ENCODE measurements around the gene TSPAN9.

DNA sequence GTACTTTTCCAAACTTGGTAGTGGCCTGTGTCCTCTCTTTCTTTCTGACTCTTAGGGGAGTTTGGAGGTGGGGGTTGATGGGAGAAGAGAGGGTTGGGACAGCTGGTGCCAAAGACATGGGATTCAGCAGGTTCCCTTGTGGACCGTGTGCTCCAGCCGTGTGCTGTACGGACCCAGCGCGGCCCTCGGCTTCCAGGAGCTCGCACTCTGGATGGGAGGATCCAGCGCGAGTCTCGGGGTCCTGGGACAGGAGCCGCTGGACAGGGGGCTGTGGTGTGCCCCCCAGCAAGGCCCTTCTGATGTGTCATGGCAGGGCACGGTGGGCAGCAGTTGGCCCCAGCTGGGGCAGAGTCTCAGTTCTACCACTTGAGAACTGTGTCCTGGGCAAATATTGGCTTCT is 45.0 kb upstream of the TSPAN9 start:
- no peak for TF ChIP-seq MYC (IDR thresholded peaks at IDR 0.05; ENCODE audit: insufficient read depth, insufficient read length, insufficient replicate concordance, low read length, severe bottlenecking)
- no peak for TF ChIP-seq POU2F2 (IDR thresholded peaks at IDR 0.05; ENCODE audit: borderline replicate concordance, low read depth, low read length)
- TF ChIP-seq, protein P1, sequence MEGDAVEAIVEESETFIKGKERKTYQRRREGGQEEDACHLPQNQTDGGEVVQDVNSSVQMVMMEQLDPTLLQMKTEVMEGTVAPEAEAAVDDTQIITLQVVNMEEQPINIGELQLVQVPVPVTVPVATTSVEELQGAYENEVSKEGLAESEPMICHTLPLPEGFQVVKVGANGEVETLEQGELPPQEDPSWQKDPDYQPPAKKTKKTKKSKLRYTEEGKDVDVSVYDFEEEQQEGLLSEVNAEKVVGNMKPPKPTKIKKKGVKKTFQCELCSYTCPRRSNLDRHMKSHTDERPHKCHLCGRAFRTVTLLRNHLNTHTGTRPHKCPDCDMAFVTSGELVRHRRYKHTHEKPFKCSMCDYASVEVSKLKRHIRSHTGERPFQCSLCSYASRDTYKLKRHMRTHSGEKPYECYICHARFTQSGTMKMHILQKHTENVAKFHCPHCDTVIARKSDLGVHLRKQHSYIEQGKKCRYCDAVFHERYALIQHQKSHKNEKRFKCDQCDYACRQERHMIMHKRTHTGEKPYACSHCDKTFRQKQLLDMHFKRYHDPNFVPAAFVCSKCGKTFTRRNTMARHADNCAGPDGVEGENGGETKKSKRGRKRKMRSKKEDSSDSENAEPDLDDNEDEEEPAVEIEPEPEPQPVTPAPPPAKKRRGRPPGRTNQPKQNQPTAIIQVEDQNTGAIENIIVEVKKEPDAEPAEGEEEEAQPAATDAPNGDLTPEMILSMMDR (IDR thresholded peaks at IDR 0.05 in 2 of 3, conservative IDR thresholded peaks at IDR 0.05 in 1 of 3; ENCODE audit: control insufficient read depth in 2 of 3, extremely low read depth in 1 of 3, insufficient read depth in 1 of 3, low read depth in 3 of 3, low read length in 3 of 3), result no peak
- TF ChIP-seq POLR2AphosphoS2 (IDR thresholded peaks at IDR 0.05; ENCODE audit: low read depth, low read length), result no peak
- no peak for TF ChIP-seq YY1 (IDR thresholded peaks at IDR 0.05; ENCODE audit: low read depth, low read length)
- TF ChIP-seq TARDBP (IDR thresholded peaks at IDR 0.05; ENCODE audit: borderline replicate concordance), result no peak
- TF ChIP-seq POLR2AphosphoS5 (IDR thresholded peaks at IDR 0.05; ENCODE audit: low read length), result no peak
- TF ChIP-seq DPF2 (IDR thresholded peaks at IDR 0.05), result no peak
- TF ChIP-seq, protein P2, sequence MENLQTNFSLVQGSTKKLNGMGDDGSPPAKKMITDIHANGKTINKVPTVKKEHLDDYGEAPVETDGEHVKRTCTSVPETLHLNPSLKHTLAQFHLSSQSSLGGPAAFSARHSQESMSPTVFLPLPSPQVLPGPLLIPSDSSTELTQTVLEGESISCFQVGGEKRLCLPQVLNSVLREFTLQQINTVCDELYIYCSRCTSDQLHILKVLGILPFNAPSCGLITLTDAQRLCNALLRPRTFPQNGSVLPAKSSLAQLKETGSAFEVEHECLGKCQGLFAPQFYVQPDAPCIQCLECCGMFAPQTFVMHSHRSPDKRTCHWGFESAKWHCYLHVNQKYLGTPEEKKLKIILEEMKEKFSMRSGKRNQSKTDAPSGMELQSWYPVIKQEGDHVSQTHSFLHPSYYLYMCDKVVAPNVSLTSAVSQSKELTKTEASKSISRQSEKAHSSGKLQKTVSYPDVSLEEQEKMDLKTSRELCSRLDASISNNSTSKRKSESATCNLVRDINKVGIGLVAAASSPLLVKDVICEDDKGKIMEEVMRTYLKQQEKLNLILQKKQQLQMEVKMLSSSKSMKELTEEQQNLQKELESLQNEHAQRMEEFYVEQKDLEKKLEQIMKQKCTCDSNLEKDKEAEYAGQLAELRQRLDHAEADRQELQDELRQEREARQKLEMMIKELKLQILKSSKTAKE (IDR thresholded peaks at IDR 0.05; ENCODE audit: low read depth, poor library complexity, severe bottlenecking), result no peak
- TF ChIP-seq, protein P3, sequence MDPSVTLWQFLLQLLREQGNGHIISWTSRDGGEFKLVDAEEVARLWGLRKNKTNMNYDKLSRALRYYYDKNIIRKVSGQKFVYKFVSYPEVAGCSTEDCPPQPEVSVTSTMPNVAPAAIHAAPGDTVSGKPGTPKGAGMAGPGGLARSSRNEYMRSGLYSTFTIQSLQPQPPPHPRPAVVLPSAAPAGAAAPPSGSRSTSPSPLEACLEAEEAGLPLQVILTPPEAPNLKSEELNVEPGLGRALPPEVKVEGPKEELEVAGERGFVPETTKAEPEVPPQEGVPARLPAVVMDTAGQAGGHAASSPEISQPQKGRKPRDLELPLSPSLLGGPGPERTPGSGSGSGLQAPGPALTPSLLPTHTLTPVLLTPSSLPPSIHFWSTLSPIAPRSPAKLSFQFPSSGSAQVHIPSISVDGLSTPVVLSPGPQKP (IDR thresholded peaks at IDR 0.05; ENCODE audit: low read depth, low read length), result no peak
- TF ChIP-seq, protein P4, sequence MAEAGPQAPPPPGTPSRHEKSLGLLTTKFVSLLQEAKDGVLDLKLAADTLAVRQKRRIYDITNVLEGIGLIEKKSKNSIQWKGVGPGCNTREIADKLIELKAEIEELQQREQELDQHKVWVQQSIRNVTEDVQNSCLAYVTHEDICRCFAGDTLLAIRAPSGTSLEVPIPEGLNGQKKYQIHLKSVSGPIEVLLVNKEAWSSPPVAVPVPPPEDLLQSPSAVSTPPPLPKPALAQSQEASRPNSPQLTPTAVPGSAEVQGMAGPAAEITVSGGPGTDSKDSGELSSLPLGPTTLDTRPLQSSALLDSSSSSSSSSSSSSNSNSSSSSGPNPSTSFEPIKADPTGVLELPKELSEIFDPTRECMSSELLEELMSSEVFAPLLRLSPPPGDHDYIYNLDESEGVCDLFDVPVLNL (IDR thresholded peaks at IDR 0.05; ENCODE audit: low read depth, low read length), result no peak
- TF ChIP-seq CHD2 (IDR thresholded peaks at IDR 0.05; ENCODE audit: borderline replicate concordance, low read depth, low read length), result no peak
- no peak for TF ChIP-seq KDM1A (IDR thresholded peaks at IDR 0.05; ENCODE audit: borderline replicate concordance)
- TF ChIP-seq RCOR1 (conservative IDR thresholded peaks at IDR 0.05; ENCODE audit: low read depth, low read length), result no peak
